Peyer's patch (tissue), 4 donors: ENCODE measurements around the gene OR5AC2.

ENCODE experiments used
- POLR2A ChIP-seq, 2 donors: fragments of 450-650 bp; IDR thresholded peaks; one replicate each; pipeline ENCODE4 v1.5.1; 2017; ENCODE audit warnings: antibody characterized with exemption in 2 of 2, mild to moderate bottlenecking in 2 of 2, moderate library complexity in 2 of 2
- TF ChIP-seq, protein P1 (sequence below), 6 experiments: fragments of 450-650 bp in 4 of 6; fragments of 200-600 bp in 2 of 6; sonication (generic) in 1 of 6; IDR thresholded peaks; one replicate each; pipeline ENCODE4 v1.5.1; 2017 to 2019; ENCODE audit warnings: antibody characterized with exemption in 6 of 6, mild to moderate bottlenecking in 3 of 6, moderate library complexity in 1 of 6

DNA sequence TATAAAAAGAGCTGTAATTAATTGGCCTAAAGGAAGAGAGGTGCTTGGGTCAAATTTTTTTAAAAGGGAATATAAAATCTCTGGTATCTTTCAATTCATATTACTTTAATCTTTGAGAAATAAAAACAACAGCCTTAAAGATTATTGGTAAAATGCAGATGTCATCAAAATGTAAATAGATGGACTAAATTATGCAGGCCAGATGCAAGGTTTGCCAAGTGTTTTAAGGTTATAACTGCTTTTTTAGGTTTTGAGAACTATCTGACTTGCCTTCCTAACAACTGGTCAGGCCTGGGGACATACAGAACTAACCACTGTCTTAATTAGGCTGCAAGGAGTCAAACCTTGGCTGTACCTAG lies 23.6 kb downstream of the OR5AC2 start:
- TF ChIP-seq, protein P1, sequence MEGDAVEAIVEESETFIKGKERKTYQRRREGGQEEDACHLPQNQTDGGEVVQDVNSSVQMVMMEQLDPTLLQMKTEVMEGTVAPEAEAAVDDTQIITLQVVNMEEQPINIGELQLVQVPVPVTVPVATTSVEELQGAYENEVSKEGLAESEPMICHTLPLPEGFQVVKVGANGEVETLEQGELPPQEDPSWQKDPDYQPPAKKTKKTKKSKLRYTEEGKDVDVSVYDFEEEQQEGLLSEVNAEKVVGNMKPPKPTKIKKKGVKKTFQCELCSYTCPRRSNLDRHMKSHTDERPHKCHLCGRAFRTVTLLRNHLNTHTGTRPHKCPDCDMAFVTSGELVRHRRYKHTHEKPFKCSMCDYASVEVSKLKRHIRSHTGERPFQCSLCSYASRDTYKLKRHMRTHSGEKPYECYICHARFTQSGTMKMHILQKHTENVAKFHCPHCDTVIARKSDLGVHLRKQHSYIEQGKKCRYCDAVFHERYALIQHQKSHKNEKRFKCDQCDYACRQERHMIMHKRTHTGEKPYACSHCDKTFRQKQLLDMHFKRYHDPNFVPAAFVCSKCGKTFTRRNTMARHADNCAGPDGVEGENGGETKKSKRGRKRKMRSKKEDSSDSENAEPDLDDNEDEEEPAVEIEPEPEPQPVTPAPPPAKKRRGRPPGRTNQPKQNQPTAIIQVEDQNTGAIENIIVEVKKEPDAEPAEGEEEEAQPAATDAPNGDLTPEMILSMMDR (IDR thresholded peaks at IDR 0.05), result no peak
- no peak for TF ChIP-seq POLR2A (IDR thresholded peaks at IDR 0.05)
